SKM-1 treated with dmso at 0.1 percent for 144 hours (cell line): ENCODE data around the gene SMOC2.
"Not testable (repeated sequence)": the region's sequence is repeated elsewhere in the genome, so short reads cannot be mapped to it uniquely, and the experiment has no call there.

Experiments used
- DNase-seq: peaks from one replicate; lab custom pipeline; 2025; ENCODE audit not compliant: unreplicated experiment; lab: John Stamatoyannopoulos, UW

SMOC2 gene

DNA sequence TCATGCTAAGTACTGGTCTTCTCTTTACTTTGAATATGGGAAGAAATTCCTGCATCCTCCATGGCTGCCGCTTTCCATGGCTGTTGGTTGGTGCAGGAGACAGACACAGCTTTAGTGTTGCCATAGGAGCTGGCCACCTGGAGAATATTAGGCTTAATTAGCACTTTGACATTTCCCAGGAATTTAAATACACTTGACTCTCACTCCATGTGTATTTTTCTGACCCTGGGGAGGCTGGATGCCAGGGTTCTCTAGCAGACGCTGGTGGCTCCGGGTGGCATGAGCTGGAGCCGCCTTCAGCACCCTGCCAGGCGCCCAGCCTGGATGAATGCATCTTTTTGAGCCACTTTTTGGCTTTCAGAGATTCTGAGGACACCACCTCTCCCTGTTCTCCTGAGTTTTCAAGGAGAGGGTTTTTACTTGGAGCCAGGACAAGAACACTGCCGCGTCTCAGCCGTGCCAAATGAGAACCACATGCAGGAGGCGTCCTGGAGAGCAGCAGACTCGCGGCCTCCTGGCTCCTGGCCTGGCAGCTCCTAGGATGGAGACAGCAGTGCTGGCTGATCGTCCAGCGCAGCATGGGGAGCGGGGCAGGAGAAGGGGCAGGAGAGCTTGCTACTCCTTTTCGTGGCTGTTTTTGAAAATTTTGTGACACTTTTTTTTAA lies 258.8 kb downstream of the SMOC2 start:
- DNase-seq: no peak

DNA sequence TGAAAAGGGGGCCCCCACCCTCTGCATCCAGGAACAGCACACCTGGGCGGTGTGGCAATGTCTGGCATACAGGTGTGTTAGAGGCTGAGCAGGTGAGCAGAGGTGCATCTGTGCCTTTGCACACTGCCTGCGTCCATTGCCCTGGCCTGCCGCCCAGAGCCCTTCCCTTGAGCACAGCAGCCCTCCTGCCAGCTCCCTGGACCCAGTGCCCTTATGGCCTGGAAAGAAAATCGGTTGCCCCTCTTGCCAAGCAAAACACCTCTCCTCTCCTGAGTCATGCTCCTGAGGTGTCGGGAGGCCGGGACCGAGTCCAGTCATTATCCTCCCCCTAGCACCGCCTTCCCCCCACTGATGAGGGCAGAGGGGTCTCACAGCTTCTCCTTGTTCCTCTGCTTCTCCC lies 259.9 kb downstream of the SMOC2 start:
- no peak for DNase-seq

DNA sequence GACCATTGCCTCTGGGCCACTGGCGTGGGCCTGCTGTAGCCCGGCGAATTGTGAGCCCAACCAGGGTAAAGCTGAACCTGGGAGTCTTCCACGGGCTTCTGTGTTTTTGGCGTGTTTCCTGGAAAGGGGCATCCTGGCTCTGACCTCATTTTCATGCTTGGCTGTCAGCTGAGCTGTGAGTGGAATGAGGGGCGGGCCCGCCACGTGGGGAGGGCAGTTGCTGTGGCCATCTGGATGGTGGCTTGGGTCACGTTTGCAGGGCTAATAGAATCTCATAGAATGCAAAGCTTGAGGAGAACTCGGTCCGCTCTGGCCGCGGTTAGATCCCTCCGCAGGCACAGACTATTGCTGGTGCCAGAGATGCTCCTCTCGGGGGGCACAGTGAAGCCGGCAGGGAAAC lies 263.0 kb downstream of the SMOC2 start:
- DNase-seq: no peak

DNA sequence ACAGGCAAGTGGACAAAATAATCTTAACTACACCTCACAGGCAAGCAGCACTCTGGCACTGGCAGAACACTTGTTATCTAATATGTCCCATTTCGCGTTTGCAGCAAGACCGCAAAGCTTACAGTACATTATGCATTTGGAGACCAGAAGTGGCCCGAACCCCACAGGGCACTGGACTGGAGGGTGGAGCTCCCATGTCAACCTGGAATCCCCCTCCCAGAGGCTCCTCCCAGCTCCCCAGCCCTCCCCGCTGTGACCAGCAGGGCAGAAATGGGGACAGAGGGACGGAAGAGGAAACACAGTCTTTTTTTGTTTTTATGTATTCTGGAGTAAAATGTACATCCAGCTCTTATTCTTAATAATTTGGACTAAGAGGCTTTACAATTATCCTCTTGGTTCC lies 263.7 kb downstream of the SMOC2 start:
- DNase-seq: no peak

DNA sequence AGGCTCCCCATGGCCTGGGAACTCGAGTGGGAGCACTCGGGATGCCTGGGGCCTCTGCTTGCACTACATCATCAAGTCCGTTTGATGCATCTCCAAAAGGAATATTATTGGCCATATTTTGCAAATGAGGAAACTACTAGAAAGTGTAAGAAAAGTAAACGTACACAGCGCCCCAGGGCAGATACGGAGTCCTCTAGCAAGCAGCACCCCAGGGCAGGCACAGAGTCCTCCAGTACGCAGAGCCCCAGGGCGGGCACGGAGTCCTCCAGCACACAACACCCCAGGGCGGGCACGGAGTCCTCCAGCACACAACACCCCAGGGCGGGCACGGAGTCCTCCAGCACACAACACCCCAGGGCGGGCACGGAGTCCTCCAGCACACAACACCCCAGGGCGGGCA lies 264.3 kb downstream of the SMOC2 start:
- DNase-seq: not testable (repeated sequence)

DNA sequence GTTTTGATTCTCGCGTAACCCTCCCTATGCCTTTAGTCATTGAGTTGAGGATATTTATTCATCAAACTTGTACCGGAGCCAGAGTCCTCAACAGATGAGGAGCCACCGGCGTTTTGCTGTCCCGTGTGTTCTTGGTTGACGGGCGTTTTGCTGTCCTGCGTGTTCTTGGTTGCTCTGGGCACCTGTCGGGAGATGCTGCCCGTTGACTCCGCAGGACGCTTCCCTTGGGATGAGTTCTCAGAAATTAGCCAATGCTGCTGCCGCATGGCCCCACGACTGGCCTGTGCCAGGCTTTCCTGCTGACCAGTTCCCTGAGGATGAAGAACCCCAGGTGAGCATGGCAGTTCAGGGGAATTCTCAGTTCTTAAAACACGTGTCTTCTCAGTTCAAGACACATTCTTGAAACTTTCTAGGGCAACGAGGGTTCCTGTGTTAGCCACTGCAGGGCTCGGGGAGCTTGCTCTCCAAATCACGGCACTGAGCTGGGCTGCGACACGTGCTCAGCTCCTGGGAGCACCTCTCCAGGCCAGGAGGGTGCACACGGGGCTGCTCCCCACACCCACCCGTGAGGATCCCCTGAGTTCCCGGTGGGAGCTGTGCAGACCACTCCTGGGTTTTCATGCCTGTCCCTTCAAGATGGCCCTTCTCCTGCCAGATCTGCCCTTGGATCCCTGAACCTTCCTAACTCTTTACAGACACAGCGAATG lies 265.6 kb downstream of the SMOC2 start:
- no peak for DNase-seq

DNA sequence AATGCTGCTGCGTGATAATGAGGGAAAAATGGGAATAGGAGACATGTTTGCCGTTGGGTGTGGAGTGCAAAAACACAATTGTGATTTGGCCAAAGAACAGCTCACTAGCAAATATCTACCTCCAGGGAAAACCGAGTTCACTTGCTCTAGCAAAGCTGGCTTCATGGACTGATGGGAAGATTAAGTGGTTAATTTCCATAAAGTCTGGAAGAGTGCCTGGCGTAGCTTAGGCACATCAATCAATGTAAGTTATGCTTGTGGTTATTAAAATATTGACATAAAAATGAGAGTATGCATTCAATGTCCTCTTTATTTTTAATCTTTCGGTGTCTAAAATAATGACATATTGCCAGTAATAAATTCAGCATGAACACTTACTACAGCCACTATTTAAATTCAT lies 267.5 kb downstream of the SMOC2 start:
- DNase-seq: no peak

DNA sequence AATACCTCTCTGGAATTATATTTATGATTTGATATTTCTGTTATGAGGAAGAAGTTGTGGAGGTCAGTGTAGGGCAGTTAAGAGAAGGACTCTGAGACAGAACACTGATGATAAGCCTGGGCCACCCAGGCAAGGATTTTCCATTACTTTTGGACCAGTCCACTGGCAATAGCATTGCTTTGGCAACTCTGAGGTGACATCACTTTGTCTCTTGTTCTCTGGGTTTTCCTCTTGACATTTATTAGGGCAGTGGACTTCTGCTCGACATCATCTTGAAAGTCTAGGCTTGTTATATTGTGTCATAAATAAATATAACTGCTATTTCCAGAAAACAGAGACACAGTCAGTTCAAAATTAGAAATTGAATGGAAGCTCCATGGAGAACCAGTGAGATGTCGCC lies 268.0 kb downstream of the SMOC2 start:
- no peak for DNase-seq

DNA sequence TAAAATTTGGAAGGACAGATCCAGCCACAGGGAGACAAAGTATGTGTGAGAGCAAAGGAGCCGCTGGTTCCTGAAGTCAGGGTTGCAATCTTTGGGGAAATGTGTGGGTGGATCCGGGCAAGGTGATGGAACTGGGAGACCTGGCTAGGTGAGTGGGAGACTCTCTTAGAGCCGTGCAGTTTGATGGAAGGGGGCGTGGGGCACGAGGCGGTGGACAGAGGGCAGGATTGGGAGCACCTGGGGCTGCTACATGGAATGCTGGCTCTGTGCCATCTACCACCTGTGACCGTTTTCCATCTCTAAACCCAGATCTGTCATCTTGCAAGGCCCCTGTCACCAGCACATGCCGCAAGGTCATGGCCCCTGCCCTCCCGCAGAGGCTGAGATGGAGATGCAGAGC lies 268.4 kb downstream of the SMOC2 start:
- no peak for DNase-seq

DNA sequence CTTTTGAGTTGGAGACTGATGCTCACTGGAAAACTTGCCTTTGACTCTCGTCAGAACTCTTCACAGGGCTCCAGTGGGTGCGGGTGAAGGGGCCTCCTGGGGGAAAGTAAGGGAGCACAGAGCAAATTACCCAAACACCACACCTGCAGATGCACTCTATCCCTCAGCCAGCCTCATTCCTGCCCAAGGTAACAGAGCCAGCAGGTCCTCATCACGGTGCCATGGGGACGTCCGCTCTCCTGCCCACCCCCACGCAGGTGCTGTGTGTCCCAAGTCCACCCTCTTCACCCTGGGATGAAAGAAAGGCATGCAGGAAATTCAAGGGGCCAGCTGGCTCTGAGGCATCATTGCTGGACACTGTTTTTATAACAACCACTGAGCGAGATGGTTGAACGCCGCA lies 269.0 kb downstream of the SMOC2 start:
- DNase-seq: no peak

DNA sequence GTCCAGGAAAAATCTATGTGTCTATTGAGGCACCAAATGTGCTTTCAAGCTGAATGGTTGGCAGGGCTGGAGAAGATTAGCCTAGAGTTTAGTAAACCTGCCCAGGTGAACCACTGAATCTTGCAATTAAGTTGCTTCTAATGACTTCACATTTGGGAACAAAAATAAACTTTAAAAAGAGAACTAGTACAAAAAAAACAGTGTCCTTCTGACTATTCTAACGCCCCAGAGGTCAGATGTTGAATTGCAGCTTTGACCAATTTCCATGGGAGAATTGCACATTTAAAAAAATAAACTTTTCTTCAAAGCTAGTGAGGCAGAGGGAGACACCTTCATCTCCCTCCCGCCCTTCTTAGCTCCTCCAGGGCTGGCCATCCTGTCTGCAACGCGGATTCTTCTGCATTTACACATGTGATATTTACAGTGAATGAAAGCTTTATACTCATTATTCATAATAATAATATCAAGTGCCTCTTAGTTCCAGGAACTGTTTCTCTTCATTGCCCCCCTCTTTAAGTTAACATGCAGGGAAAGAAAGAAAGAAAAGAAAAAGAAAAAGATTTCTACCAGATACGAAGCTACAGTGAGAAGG lies 270.2 kb downstream of the SMOC2 start:
- no peak for DNase-seq

DNA sequence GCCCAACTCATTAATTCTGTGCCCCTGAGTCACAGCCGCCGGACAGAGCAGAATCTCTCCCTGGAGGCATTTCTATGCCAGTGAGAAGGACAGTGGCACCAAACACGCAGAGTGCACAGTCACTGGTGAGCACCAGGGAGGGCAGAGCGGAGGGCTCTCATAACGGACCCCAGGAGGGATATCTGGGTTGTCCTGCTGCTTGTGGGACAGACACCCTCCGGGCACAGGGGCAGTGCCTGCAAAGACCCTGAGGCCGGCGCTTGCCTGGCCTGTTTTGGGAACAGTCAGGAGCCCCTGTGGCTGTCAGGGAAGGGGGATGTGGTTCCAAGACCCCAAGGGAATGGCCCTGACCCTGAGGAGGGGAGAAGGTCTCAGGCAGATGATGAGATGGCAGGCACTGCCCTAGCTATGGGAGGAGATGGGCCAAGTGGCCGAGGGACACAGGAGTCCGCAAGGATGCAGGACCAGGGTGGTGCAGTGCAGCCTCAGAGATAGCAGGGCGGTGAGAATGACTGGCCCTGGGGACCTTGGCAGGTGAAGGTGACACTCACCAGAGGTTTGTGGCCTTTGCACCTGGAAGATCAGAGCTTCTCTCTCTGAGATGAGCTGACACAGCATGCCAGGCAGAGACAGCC lies 270.8 kb downstream of the SMOC2 start:
- no peak for DNase-seq

DNA sequence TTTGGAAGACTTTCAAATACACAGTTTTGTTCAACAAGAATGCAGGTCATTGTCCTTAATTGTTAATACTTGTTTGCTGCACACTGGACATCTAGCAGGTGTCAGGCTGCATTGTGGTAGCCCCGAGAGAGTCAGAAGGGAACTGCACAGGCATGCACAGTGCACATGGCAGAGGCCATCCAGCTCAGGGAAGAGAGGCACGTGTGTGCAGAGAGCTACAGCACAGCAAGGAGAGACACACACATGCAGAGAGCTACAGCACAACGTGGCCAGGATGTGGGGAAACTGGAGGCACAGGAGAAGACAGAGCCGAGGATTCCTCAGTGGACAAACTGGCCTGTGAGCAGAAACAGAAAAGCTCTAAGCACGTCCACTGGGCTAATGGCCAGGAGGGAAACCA lies 272.0 kb downstream of the SMOC2 start:
- no peak for DNase-seq

DNA sequence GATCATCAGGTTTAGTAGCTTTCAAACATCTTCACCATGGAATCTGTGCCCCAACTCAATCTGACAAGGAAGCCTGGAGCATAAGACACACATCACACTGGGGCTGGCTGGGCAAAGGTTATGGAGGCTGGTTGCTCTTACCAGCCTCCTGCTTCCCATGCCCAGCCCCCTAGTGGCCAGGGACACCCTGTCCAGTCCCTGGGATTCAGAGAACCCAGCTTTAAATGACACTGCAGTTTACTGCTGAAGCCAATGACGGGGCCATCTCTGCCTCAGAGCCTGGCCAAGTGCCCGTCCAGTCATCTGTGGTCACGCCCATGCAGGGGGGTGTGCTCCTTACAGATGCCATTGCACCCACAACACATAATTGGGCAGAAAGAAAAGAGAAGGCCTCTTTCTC lies 272.9 kb downstream of the SMOC2 start:
- DNase-seq: no peak

DNA sequence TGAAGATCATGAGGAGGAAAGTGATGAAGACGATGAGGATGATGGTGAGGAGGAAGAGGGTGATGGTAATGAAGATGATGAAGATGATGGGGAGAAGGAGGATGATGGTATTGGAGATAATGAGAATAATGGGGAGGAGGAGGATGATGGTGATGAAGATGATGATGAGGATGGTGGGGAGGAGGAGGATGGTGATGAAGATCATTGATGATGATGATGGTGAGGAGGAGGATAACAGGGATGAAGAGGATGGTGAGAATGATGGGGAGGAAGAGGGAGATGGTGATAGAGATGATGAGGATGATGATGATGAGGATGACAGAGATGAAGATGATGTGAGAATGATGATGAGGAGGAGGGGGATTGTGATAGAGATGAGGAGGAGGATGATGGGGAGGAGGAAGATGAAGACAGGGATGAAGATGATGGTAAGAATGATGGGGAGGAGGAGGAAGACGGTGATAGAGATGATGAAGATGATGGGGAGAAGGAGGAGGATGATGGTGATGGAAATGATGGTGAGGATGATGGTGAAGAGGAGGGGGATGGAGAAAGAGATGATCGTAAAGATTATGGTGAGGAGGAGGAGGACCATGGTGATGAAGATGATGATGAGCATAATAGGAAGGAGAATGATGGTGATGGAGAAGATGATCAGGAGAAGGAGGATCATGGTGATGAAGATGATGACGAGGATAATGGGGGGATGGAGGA lies 273.7 kb downstream of the SMOC2 start:
- DNase-seq: no peak

DNA sequence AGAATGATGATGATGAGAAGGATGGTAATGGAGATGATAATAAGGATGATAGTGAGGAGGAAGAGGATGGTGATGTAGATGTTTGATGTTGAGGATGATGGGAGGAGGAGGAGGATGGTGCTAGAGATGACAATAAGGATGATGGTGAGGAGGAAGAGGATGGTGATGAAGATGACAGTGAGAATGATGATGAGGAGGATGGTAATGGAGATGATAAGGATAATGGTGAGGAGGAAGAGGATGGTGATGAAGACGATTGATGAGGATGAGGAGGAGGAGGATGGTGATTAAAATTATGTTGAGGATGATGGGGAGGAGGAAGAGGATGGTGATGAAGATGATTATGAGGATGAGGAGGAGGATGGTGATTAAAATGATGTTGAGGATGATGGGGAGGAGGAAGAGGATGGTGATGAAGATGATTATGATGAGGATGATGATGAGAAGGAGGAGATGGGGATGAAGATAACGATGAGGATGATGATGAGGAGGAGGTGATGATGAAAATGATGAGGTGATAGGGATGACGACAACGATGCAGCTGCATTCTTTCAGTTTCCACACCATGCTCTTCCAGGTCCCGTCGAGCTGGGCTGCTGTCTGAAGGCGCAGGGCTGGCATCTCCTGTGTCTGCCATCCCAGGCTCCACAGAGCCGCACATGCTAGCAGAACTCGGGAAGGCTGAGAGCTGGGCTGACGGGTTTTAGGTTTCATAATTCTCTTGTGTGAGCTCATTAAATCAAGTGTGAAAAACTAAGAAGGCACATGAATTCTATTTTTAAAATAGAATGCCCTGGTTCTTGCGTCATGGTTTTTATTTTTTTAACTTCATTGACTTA lies 274.9 kb downstream of the SMOC2 start:
- no peak for DNase-seq

DNA sequence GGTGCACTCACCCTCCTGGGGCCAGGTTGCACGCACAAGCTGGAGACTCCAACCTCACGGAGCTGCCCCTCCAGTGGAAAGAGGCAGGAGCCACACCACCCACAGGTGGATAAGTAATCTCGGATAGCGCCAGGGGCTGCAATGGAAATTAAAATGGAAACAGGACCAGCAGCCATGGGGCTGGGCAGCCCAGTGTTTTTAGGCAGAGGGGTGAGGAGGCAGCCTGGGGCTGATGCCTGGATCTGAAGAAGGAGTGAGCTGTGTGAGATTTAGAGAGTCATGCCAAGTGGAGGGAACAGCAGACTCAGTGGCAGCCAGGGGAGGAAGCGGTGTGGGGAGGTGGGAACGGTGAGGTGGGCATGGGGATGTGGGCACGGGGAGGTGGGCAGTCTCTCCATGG lies 275.6 kb downstream of the SMOC2 start:
- no peak for DNase-seq

DNA sequence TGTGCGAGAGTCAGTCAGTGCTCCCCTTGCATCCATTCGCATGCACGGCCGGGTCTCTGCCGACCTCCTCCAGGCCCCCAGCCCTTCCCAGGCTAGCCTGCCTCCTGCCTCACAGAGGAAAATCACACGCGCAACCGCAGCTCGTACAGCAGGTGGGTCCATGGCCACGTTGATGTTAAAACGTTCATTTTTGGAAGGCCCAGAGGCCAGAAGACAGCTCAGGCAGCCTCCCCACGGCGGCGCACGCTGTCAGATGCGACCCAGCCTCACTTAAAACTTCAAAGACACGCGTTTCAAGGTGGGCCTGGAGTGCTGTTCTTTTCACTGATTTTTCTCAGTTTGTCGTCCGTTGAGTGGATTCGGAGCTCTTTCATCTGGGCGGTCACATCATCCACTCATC lies 276.5 kb downstream of the SMOC2 start:
- no peak for DNase-seq
